Fibroblast of lung (primary cell): ENCODE results near the gene TOR1AIP2. TPM values are rescaled to one million over a fixed set of nuclear protein-coding genes. Genes with fewer than 3 reads are reported as not detected.
A peak's percentile ranks its signal among the peaks of the same experiment; 100 is the strongest.

Experiments
- DNase-seq, 2 donors: peaks; one replicate each; pipeline versions ENCODE4 v3.0.0 to v3.0.0-alpha.2; 2010; ENCODE audit warnings: low read depth in 2 of 2
- H2AFZ ChIP-seq: 2 replicates; pipeline ENCODE4 v1.5.1; 2012; ENCODE audit warnings: low read length, control low read depth, inconsistent platforms
- H3K27ac ChIP-seq: 2 replicates; pipeline ENCODE4 v1.5.1; 2011; ENCODE audit warnings: low read length, control low read depth; ENCODE audit not compliant: insufficient read depth
- H3K27me3 ChIP-seq: 2 replicates; pipeline ENCODE4 v1.5.1; 2011; ENCODE audit warnings: mild to moderate bottlenecking, low read length; ENCODE audit not compliant: control insufficient read depth, insufficient read depth
- H3K36me3 ChIP-seq: 2 replicates; pipeline ENCODE4 v1.5.1; 2011; ENCODE audit warnings: low read length; ENCODE audit not compliant: control insufficient read depth, insufficient read depth
- H3K4me1 ChIP-seq: 2 replicates; pipeline ENCODE4 v1.5.1; 2011; ENCODE audit warnings: low read length; ENCODE audit not compliant: control insufficient read depth, insufficient read depth; ENCODE audit errors: extremely low read depth
- H3K4me2 ChIP-seq: 2 replicates; pipeline ENCODE4 v1.5.1; 2011; ENCODE audit warnings: low read length, control low read depth; ENCODE audit not compliant: insufficient read depth; ENCODE audit errors: extremely low read depth
- H3K4me3 ChIP-seq, 4 experiments: fragments of 200-600 bp in 1 of 4; sonication (generic) in 1 of 4; replicated peaks in 1 of 4; 2 replicates each; pipeline ENCODE4 v1.5.1; 2011 to 2016; ENCODE audit warnings: low read length in 4 of 4, low read depth in 3 of 4, mild to moderate bottlenecking in 3 of 4, control low read depth in 2 of 4, inconsistent platforms in 1 of 4, mixed read lengths in 1 of 4; ENCODE audit not compliant: insufficient read depth in 1 of 4; ENCODE audit errors: control extremely low read depth in 1 of 4
- H3K79me2 ChIP-seq: 2 replicates; pipeline ENCODE4 v1.5.1; 2012; ENCODE audit warnings: mild to moderate bottlenecking, low read length, inconsistent platforms; ENCODE audit not compliant: control insufficient read depth, insufficient read depth
- H3K9ac ChIP-seq: 2 replicates; pipeline ENCODE4 v1.5.1; 2011; ENCODE audit warnings: mild to moderate bottlenecking, low read length, control low read depth; ENCODE audit not compliant: insufficient read depth
- H3K9me3 ChIP-seq: 2 replicates; pipeline ENCODE4 v1.5.1; 2012; ENCODE audit warnings: low read depth, low read length; ENCODE audit not compliant: control insufficient read depth, insufficient read depth
- H4K20me1 ChIP-seq: 2 replicates; pipeline ENCODE4 v1.5.1; 2011; ENCODE audit warnings: low read length; ENCODE audit not compliant: control insufficient read depth, insufficient read depth; ENCODE audit errors: extremely low read depth
- EZH2 ChIP-seq: IDR thresholded peaks from 2 replicates; pipeline ENCODE4 v1.5.1; 2012; ENCODE audit warnings: low read length, control low read depth, mild to moderate bottlenecking; ENCODE audit errors: missing control alignments
- polyA plus RNA-seq, 2 donors: library from polyadenylated mRNA; depleted of rRNA in 1 of 2; stranded (reverse) in 1 of 2; unstranded in 1 of 2; fragments of >200 nt; gene quantifications; 2 replicates each; pipeline ENCODE4 v1.2.1, GENCODE V29; 2011 to 2012; ENCODE audit warnings: missing spikeins in 1 of 2
- total RNA-seq: library from RNA; depleted of rRNA; stranded (reverse); fragments of >200 nt; gene quantifications from 2 replicates; pipeline ENCODE4 v1.2.1, GENCODE V29; 2014
- TF ChIP-seq, protein P1 (sequence below), 2 donors: IDR thresholded peaks in 1 of 2; conservative IDR thresholded peaks in 1 of 2; 1 replicate in 1 of 2; 2 replicates in 1 of 2; pipeline ENCODE4 v1.5.1; 2011 to 2012; ENCODE audit warnings: low read length in 2 of 2, control low read depth in 1 of 2, inconsistent platforms in 1 of 2, low read depth in 1 of 2, mild to moderate bottlenecking in 1 of 2

Gene TOR1AIP2
- total and polyA plus RNA-seq, 2 donors (not counting 1 experiment from before 2014, with no cell fraction given): 78.9 to 81.9 TPM

DNA sequence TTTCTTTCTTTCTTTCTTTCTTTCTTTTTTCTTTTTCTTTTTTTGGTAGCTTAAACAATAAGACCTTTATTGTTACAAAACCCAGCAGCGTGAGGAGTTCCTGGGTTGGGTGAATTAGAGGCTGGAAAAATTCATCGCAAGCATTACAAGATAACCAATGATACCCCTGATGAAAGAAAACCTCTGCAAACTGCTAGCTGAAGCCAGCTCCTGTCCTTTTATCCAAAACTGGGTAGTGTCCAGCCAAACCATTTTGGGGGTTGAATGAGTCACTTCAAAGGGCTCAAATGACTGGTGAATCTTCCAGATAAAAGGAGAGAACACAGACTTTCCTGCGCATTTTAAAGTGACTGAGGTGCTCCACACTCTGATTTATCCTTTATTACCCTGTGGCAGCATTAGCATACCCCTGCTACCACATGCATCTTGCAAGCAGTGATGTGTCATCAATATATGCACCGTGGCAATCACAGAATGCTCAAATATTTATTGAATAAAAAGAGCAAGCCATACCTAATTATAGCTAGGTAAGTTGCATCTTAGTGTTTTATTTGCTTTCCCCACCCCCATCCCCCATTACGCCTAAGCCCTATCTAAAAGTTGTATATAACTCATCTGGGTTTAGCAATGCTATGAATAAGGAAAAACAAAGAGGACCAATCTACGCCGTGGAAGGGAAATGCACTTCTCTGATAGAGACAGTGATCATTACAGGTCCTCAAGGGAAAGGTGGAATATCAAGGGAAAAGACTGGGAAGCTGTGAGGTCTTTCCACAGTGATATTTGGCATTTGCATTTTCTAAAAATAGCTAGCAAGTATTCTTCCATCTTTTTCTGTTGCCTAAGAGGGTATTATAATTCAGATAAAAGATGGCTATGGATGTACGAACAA, 44.6 kb upstream of the TOR1AIP2 start:
- Histone ChIP-seq H3K9ac (no peak overlapping the region), H3K27ac (no peak overlapping the region)

DNA sequence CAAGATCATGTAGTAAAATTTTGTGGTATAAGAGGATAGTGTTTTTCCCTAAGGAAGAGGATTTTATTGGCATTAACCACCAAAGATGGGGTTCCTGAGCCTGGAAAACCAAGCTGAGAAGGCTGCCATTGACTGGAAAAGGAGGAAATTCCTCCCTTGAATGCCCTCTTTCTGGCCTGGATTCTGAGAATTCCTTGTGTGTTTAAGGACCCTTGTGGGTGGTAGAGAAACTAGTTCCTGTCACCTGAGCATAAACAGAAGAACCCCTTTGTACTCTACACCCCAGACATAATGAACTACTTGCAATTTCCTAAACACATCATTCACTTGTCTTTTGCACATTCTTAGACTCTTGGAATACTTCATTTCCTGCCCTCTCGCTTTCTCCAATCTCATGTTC, 43.9 kb upstream of the TOR1AIP2 start:
- Histone ChIP-seq H3K27me3 (no peaks in the 10 kb centered on the region), H3K9ac (no peak overlapping the region), H4K20me1 (no peaks in the 10 kb centered on the region), H3K36me3 (peaks cover 4% of the 10 kb centered on the region), H3K4me2 (no peak overlapping the region), H2AFZ (no peak overlapping the region), H3K9me3 (no peaks in the 10 kb centered on the region), H3K4me1 (peaks cover under 1% of the 10 kb centered on the region), H3K27ac (no peak overlapping the region), H3K79me2 (no peaks in the 10 kb centered on the region), H3K4me3 (no peak overlapping the region)
- DNase-seq: peak in 1 of 2 donors; percentile 26
- TF ChIP-seq, protein P1, sequence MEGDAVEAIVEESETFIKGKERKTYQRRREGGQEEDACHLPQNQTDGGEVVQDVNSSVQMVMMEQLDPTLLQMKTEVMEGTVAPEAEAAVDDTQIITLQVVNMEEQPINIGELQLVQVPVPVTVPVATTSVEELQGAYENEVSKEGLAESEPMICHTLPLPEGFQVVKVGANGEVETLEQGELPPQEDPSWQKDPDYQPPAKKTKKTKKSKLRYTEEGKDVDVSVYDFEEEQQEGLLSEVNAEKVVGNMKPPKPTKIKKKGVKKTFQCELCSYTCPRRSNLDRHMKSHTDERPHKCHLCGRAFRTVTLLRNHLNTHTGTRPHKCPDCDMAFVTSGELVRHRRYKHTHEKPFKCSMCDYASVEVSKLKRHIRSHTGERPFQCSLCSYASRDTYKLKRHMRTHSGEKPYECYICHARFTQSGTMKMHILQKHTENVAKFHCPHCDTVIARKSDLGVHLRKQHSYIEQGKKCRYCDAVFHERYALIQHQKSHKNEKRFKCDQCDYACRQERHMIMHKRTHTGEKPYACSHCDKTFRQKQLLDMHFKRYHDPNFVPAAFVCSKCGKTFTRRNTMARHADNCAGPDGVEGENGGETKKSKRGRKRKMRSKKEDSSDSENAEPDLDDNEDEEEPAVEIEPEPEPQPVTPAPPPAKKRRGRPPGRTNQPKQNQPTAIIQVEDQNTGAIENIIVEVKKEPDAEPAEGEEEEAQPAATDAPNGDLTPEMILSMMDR (conservative IDR thresholded peaks at IDR 0.05 in 1 of 2, IDR thresholded peaks at IDR 0.05 in 1 of 2; ENCODE audit: low read depth in 1 of 2, low read length in 2 of 2): no peak
- no peak for TF ChIP-seq EZH2

More for the DNA sequence above, 44.6 kb upstream of the TOR1AIP2 start:
- Histone ChIP-seq H3K9me3 (no peaks in the 10 kb centered on the region), H3K27me3 (no peaks in the 10 kb centered on the region), H3K79me2 (no peaks in the 10 kb centered on the region), H2AFZ (no peak overlapping the region), H3K36me3 (peaks cover 4% of the 10 kb centered on the region), H4K20me1 (no peaks in the 10 kb centered on the region), H3K4me3 (no peak overlapping the region), H3K4me2 (no peak overlapping the region), H3K4me1 (peaks cover 5% of the 10 kb centered on the region)
- TF ChIP-seq, protein P1 (conservative IDR thresholded peaks at IDR 0.05 in 1 of 2, IDR thresholded peaks at IDR 0.05 in 1 of 2; ENCODE audit: low read depth in 1 of 2, low read length in 2 of 2): no peak
- TF ChIP-seq EZH2: no peak
- DNase-seq: peak in 1 of 2 donors; percentile 42

DNA sequence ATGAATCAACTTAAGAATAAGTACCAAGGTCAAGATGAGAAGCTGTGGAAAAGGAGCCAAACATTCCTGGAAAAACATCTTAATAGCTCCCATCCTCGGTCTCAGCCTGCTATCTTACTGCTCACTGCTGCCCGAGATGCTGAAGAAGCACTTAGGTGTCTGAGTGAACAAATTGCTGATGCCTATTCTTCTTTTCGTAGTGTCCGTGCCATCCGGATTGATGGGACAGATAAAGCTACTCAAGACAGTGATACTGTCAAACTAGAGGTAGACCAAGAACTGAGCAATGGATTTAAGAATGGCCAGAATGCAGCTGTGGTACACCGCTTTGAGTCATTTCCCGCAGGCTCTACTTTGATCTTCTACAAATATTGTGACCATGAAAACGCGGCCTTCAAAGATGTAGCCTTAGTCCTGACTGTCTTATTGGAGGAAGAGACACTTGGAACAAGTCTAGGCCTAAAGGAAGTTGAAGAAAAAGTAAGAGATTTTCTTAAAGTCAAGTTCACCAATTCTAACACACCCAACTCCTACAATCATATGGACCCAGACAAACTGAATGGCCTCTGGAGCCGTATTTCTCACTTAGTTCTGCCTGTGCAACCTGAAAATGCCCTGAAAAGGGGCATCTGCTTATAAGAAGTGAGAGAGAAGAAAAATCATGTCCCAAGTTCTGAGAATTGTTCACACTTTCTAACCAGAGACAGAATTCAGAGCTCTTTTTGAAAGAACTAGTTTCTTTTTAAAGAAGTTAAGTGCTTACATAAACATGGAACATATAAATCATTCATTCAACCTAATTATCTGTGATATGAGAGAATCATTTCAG, 40.2 kb upstream of the TOR1AIP2 start:
- no peak overlapping the region for H3K27ac ChIP-seq
- no peak overlapping the region for H2AFZ ChIP-seq
- H3K27me3 ChIP-seq: no peaks in the 10 kb centered on the region
- no peak overlapping the region for H3K4me3 ChIP-seq
- H3K9ac ChIP-seq: no peak overlapping the region
- no peaks in the 10 kb centered on the region for H4K20me1 ChIP-seq
- H3K4me1 ChIP-seq: no peaks in the 10 kb centered on the region
- no peaks in the 10 kb centered on the region for H3K79me2 ChIP-seq
- TF ChIP-seq, protein P1 (conservative IDR thresholded peaks at IDR 0.05 in 1 of 2, IDR thresholded peaks at IDR 0.05 in 1 of 2; ENCODE audit: low read depth in 1 of 2, low read length in 2 of 2): no peak
- no peak for TF ChIP-seq EZH2
- peaks cover 4% of the 10 kb centered on the region for H3K36me3 ChIP-seq
- H3K9me3 ChIP-seq: no peaks in the 10 kb centered on the region
- peak in 1 of 2 donors; percentile 17 for DNase-seq
- H3K4me2 ChIP-seq: no peak overlapping the region
